HepG2 (cell line): ENCODE results near the gene OPN1SW. TPM values are rescaled to one million over a fixed set of nuclear protein-coding genes. Genes with fewer than 3 reads are reported as not detected.

Source experiments
- ATAC-seq: fragments of 200-7000 bp; cut with Tn5 transposase; 3 replicates; pipeline ENCODE4 v1.9.1; 2020; ENCODE audit warnings: mild to moderate bottlenecking, moderate library complexity
- BruUV-seq: library from RNA; stranded (reverse); fragments of 400-500 nt; replicated peaks from 2 replicates; lab custom pipeline; 2021; lab: Mats Ljungman, UMichigan
- CTCF ChIA-PET: fragments of 300-600 bp; formaldehyde crosslinking; extraction: SDS; loops from one replicate; lab custom pipeline; 2021; ENCODE audit warnings: low total read pairs, inconsistent platforms, low intra/inter-chr PET ratio; lab: Yijun Ruan, JAX
- POLR2A ChIA-PET: fragments of 350-600 bp; sonication (Branson Sonifier 250); formaldehyde crosslinking; loops from one replicate; lab custom pipeline; 2020; ENCODE audit warnings: antibody characterized with exemption, inconsistent platforms; lab: Yijun Ruan, JAX
- DNase-seq: peaks from one replicate; pipeline ENCODE4 v3.0.0-alpha.2; 2015; ENCODE audit warnings: low spot score
- FAIRE-seq: peaks from 3 replicates; lab custom pipeline; 2011; peaks lifted over from hg19 to GRCh38; lab: Jason Lieb, UNC
- H2AFZ ChIP-seq: one replicate; pipeline ENCODE4 v1.6.1; 2011; ENCODE audit warnings: low read length, inconsistent platforms
- H3K27ac ChIP-seq: fragments of 300-600 bp; 3 replicates; pipeline ENCODE4 v1.8.0; 2011; ENCODE audit warnings: mixed run types, mild to moderate bottlenecking, mixed read lengths, low read length, inconsistent platforms; ENCODE audit not compliant: insufficient read depth; ENCODE audit errors: extremely low read length
- H3K27me3 ChIP-seq, 2 experiments: fragments of 200-600 bp in 1 of 2; 2 replicates in 1 of 2; 3 replicates in 1 of 2; pipeline versions ENCODE4 v1.6.0 to v1.8.0; 2011; ENCODE audit warnings: low read length in 2 of 2, mild to moderate bottlenecking in 2 of 2, moderate library complexity in 2 of 2, inconsistent platforms in 1 of 2; ENCODE audit not compliant: insufficient read depth in 2 of 2, control insufficient read depth in 1 of 2
- H3K36me3 ChIP-seq, 2 experiments: fragments of 200-600 bp in 1 of 2; replicated peaks in 1 of 2; 2 replicates in 1 of 2; 3 replicates in 1 of 2; pipeline versions ENCODE4 v1.5.1 to v1.8.0; 2011; ENCODE audit warnings: low read length in 2 of 2, inconsistent platforms in 1 of 2; ENCODE audit not compliant: insufficient read depth in 2 of 2, control insufficient read depth in 1 of 2
- H3K4me1 ChIP-seq: 2 replicates; pipeline ENCODE4 v1.5.1; 2012; ENCODE audit warnings: low read length, inconsistent platforms; ENCODE audit not compliant: insufficient read depth
- H3K4me2 ChIP-seq: 2 replicates; pipeline ENCODE4 v1.6.0; 2011; ENCODE audit warnings: low read depth, low read length, inconsistent platforms
- H3K4me3 ChIP-seq, 3 experiments: fragments of 200-600 bp in 1 of 3; sonication (generic), shearing (Covaris generic) in 1 of 3; replicated peaks in 1 of 3; 2 replicates each; pipeline ENCODE4 v1.5.1; 2011 to 2016; ENCODE audit warnings: low read length in 3 of 3, inconsistent platforms in 2 of 3, low read depth in 2 of 3, mild to moderate bottlenecking in 2 of 3, control low read depth in 1 of 3, mixed read lengths in 1 of 3; ENCODE audit not compliant: insufficient read depth in 1 of 3
- H3K79me2 ChIP-seq: one replicate; pipeline ENCODE4 v1.6.1; 2011; ENCODE audit warnings: low read length, inconsistent platforms; ENCODE audit not compliant: insufficient read depth
- H3K9ac ChIP-seq: 2 replicates; pipeline ENCODE4 v1.6.0; 2011; ENCODE audit warnings: mild to moderate bottlenecking, low read depth, low read length, inconsistent platforms; ENCODE audit not compliant: insufficient read depth
- H3K9me3 ChIP-seq: 2 replicates; pipeline ENCODE4 v1.5.1; 2012; ENCODE audit warnings: mild to moderate bottlenecking, low read length
- H4K20me1 ChIP-seq: 2 replicates; pipeline ENCODE4 v1.6.0; 2011; ENCODE audit warnings: inconsistent platforms, mild to moderate bottlenecking, low read length, moderate library complexity; ENCODE audit not compliant: insufficient read depth
- AGO1 ChIP-seq: fragments of 200-400 bp; formaldehyde crosslinking; IDR thresholded peaks from 2 replicates; pipeline ENCODE4 v1.6.1; 2017; ENCODE audit warnings: mild to moderate bottlenecking, low read depth, low read length, moderate library complexity; ENCODE audit not compliant: poor library complexity, severe bottlenecking
- DR1 ChIP-seq: sonication (generic); formaldehyde crosslinking; IDR thresholded peaks from 2 replicates; pipeline ENCODE4 v1.8.0; 2021; ENCODE audit warnings: mild to moderate bottlenecking, missing genetic modification reagents, inconsistent platforms
- E2F1 ChIP-seq: sonication (generic); formaldehyde crosslinking; IDR thresholded peaks from 2 replicates; pipeline ENCODE4 v1.5.0; 2020; ENCODE audit warnings: missing genetic modification reagents
- KDM3A ChIP-seq: IDR thresholded peaks from 2 replicates; pipeline ENCODE4 v1.6.1; 2018; ENCODE audit warnings: low read depth, missing compliant biosample characterization
- MBNL3 ChIP-seq: fragments of 250-450 bp; sonication (Bioruptor Pico); conservative IDR thresholded peaks from 2 replicates; pipeline ENCODE4 v1.8.0; 2022; ENCODE audit warnings: mild to moderate bottlenecking, inconsistent platforms
- MLXIP ChIP-seq: sonication (generic); formaldehyde crosslinking; IDR thresholded peaks from 2 replicates; pipeline ENCODE4 v1.9.0; 2021; ENCODE audit warnings: missing genetic modification reagents, borderline replicate concordance
- MXD3 ChIP-seq: IDR thresholded peaks from 2 replicates; pipeline ENCODE4 v1.6.1; 2016; ENCODE audit warnings: mild to moderate bottlenecking, missing biosample characterization, missing genetic modification reagents
- NCOA5 ChIP-seq: sonication (generic); formaldehyde crosslinking; IDR thresholded peaks from 2 replicates; pipeline ENCODE4 v1.4.0; 2020; ENCODE audit warnings: missing genetic modification reagents
- PHF20 ChIP-seq: sonication (generic); formaldehyde crosslinking; IDR thresholded peaks from 2 replicates; pipeline ENCODE4 v1.5.0; 2020; ENCODE audit warnings: mild to moderate bottlenecking, missing genetic modification reagents
- RBM39 ChIP-seq: fragments of 200-400 bp; formaldehyde crosslinking; IDR thresholded peaks from one replicate; pipeline ENCODE4 v1.6.1; 2018; ENCODE audit warnings: antibody characterized with exemption, mild to moderate bottlenecking, low read depth, low read length; ENCODE audit not compliant: poor library complexity, severe bottlenecking
- RXRB ChIP-seq: IDR thresholded peaks from 2 replicates; pipeline ENCODE4 v1.6.1; 2016; ENCODE audit warnings: borderline replicate concordance, missing genetic modification reagents, missing compliant biosample characterization
- SIN3B ChIP-seq: fragments of 150-350 bp; IDR thresholded peaks from 2 replicates; pipeline ENCODE4 v1.6.1; 2014; ENCODE audit warnings: low read length
- SRY ChIP-seq: sonication (generic); formaldehyde crosslinking; IDR thresholded peaks from 2 replicates; pipeline ENCODE4 v1.8.0; 2022; ENCODE audit warnings: mild to moderate bottlenecking, missing genetic modification reagents
- ZMYM2 ChIP-seq: sonication (generic); formaldehyde crosslinking; IDR thresholded peaks from 2 replicates; pipeline ENCODE4 v1.8.0; 2022; ENCODE audit warnings: mild to moderate bottlenecking, missing genetic modification reagents
- ZNF256 ChIP-seq: sonication (generic); formaldehyde crosslinking; conservative IDR thresholded peaks from 2 replicates; pipeline ENCODE4 v1.4.0; 2020; ENCODE audit warnings: missing genetic modification reagents
- WGBS: methylation state at CpG from one replicate; pipeline ENCODE4 v1.1.6; 2017; ENCODE audit warnings: low lambda C conversion rate; 5-methylcytosine and 5-hydroxymethylcytosine counted together
- in situ Hi-C: cut with HindIII; loops from 2 replicates; pipeline ENCODE4 v1.10.0; 2017; ENCODE audit warnings: low pct_unique_long_range_greater_than_20kb; ENCODE audit not compliant: extremely low pct_ligation_motif_present
- intact Hi-C: fragments of 100-400 bp; cut with micrococcal nuclease; formaldehyde crosslinking; loops from one replicate; pipeline ENCODE4 v1.10.0; 2022; ENCODE audit not compliant: unreplicated experiment
- polyA plus RNA-seq, 8 experiments: library from polyadenylated mRNA; depleted of rRNA in 3 of 8; stranded (reverse) in 7 of 8; unstranded in 1 of 8; fragments of >200 nt; fragmentation: Illumina TruSeq in 4 of 8; extraction: Trizol in 4 of 8; gene quantifications; 2 replicates each; pipeline versions ENCODE4 v1.2.1 to v1.2.3, GENCODE V29; 2011 to 2016; ENCODE audit warnings: low read depth in 4 of 8, missing spikeins in 1 of 8, mixed read lengths in 1 of 8; ENCODE audit not compliant: insufficient read depth in 1 of 8
- total RNA-seq, 5 experiments: library from RNA; depleted of rRNA; stranded (reverse); fragments of >200 nt; fragmentation: Illumina TruSeq; extraction: Trizol; gene quantifications; 2 replicates each; pipeline ENCODE4 v1.2.3, GENCODE V29; 2016; ENCODE audit warnings: low read depth in 1 of 5

Gene OPN1SW
- total and polyA plus RNA-seq, 2 of the 13 experiments (the other 11 are each of a cell fraction or from before 2014, with no cell fraction given) = not detected

GRCh38 chr7:128726737-128727072 lies 48.9 kb downstream of the OPN1SW start:
- BruUV-seq = no TSS peak
- ChIA-PET CTCF (no interaction called here), POLR2A (no interaction called here)
- DNase-seq (no peak), ATAC-seq (no peak), FAIRE-seq (no peak)
- TF ChIP-seq RXRB (CRISPR knock-in tag) = no peak
- TF ChIP-seq ZNF256 (CRISPR knock-in tag) = no peak
- no peak for TF ChIP-seq MXD3 (CRISPR knock-in tag)
- Histone ChIP-seq H3K27ac (no peak overlapping the region), H3K27me3 (peaks cover 0 to 25% of the 10 kb centered on the region in 2 experiments; a peak in 3 of 5 replicates), H3K36me3 (no peaks in the 10 kb centered on the region), H2AFZ (no peak overlapping the region), H3K9me3 (no peaks in the 10 kb centered on the region), H3K9ac (no peak overlapping the region), H3K4me3 (no peak overlapping the region), H3K4me1 (peaks cover 8% of the 10 kb centered on the region), H3K79me2 (no peaks in the 10 kb centered on the region), H4K20me1 (no peaks in the 10 kb centered on the region), H3K4me2 (no peak overlapping the region)
- 0% methylated on average over 1 of the region's 1 CpG for WGBS
- intact Hi-C loops = no loop called here
- in situ Hi-C loops = no loop called here

GRCh38 chr7:128726059-128726736 lies 49.4 kb downstream of the OPN1SW start:
- no TSS peak for BruUV-seq
- no peak overlapping the region for H3K27ac ChIP-seq
- no peaks in the 10 kb centered on the region for H3K36me3 ChIP-seq
- 43% methylated on average over 8 of the region's 8 CpGs for WGBS
- peaks cover 0 to 25% of the 10 kb centered on the region in 2 experiments; a peak in 3 of 5 replicates for H3K27me3 ChIP-seq
- intact Hi-C loops (no loop called here), in situ Hi-C loops (no loop called here)
- H3K4me3 ChIP-seq = no peak overlapping the region
- no peak overlapping the region for H2AFZ ChIP-seq
- H3K79me2 ChIP-seq = no peaks in the 10 kb centered on the region
- POLR2A ChIA-PET = no interaction called here
- DNase-seq = no peak
- no peaks in the 10 kb centered on the region for H4K20me1 ChIP-seq
- no peak overlapping the region for H3K9ac ChIP-seq
- no peak for FAIRE-seq
- ATAC-seq = no peak
- CTCF ChIA-PET = no interaction called here
- H3K4me2 ChIP-seq = no peak overlapping the region
- H3K9me3 ChIP-seq = no peaks in the 10 kb centered on the region
- peaks cover 8% of the 10 kb centered on the region for H3K4me1 ChIP-seq
- TF ChIP-seq SIN3B (no peak), ZMYM2 (no peak), AGO1 (no peak), MLXIP (no peak), RBM39 (no peak), MBNL3 (no peak), KDM3A (CRISPR knock-in tag) (no peak), PHF20 (CRISPR knock-in tag) (no peak), DR1 (CRISPR knock-in tag) (no peak), NCOA5 (CRISPR knock-in tag) (no peak), SRY (no peak), E2F1 (CRISPR knock-in tag) (no peak)
